ENCODE measurements around the gene GNAO1. TPM values are rescaled to one million over a fixed set of nuclear protein-coding genes. Genes with fewer than 3 reads are reported as not detected.

The GNAO1 gene
- polyA plus RNA-seq, 1 donor from 2014 or later = 31.5 TPM

DNA sequence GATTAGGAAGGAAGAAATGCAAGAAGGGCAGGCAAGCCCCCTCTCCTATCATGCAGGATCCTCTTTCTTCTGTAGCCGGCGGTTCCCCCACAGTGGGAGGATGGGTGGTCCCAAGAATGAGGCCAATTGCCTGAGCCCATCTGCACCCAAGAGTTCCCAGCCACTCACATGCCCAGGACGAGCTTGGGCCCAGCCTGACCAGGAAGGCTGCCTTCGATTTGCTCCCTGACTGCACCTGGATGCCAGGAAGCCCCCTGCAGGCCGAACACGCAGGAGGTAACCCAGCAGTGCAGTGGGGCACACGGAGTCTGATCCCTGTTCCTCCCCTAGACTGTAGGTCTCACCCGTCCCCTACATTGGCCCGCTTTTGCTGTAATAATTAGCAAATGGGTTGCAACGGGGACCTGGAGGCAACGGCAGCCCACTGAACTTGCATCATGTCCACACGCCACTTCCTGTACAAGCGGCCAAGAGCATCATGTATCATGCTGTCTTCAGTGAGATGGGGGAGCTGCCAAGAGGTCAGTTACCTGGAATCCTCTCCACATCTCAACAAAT is 166.6 kb downstream of the GNAO1 start:
- Histone ChIP-seq H3K79me2 (replicated peaks; ENCODE audit: insufficient read depth, low read length) (no peaks in the 10 kb centered on the region), H3K4me3 (ENCODE audit: low read length) (no peak overlapping the region), H2AFZ (ENCODE audit: low read depth, low read length) (no peak overlapping the region), H3K4me2 (ENCODE audit: low read length) (no peak overlapping the region), H3F3A (ENCODE audit: insufficient read depth, low read length, poor library complexity, severe bottlenecking) (no peaks in the 10 kb centered on the region), H3K27me3 (ENCODE audit: insufficient read depth, low read depth, low read length) (no peaks in the 10 kb centered on the region), H3K9me3 (ENCODE audit: low read length) (no peaks in the 10 kb centered on the region), H3K9me2 (ENCODE audit: insufficient read depth, low read length) (no peaks in the 10 kb centered on the region), H3K27ac (ENCODE audit: low read length) (no peak overlapping the region), H4K20me1 (ENCODE audit: insufficient read depth) (no peaks in the 10 kb centered on the region), H3K36me3 (ENCODE audit: insufficient read depth, low read length) (no peaks in the 10 kb centered on the region), H3K9ac (ENCODE audit: low read length) (no peak overlapping the region)
- TF ChIP-seq MXI1 (conservative IDR thresholded peaks at IDR 0.05; ENCODE audit: poor library complexity, severe bottlenecking) (no peak), TAF1 (IDR thresholded peaks at IDR 0.05; ENCODE audit: low read depth) (no peak), POLR2AphosphoS5 (IDR thresholded peaks at IDR 0.05) (peak; percentile 5), EZH2 (IDR thresholded peaks at IDR 0.05; ENCODE audit: borderline replicate concordance, insufficient read depth, low read length, poor library complexity, severe bottlenecking) (no peak), EP300 (conservative IDR thresholded peaks at IDR 0.05; ENCODE audit: poor library complexity, severe bottlenecking) (no peak)
- TF ChIP-seq, protein P1, sequence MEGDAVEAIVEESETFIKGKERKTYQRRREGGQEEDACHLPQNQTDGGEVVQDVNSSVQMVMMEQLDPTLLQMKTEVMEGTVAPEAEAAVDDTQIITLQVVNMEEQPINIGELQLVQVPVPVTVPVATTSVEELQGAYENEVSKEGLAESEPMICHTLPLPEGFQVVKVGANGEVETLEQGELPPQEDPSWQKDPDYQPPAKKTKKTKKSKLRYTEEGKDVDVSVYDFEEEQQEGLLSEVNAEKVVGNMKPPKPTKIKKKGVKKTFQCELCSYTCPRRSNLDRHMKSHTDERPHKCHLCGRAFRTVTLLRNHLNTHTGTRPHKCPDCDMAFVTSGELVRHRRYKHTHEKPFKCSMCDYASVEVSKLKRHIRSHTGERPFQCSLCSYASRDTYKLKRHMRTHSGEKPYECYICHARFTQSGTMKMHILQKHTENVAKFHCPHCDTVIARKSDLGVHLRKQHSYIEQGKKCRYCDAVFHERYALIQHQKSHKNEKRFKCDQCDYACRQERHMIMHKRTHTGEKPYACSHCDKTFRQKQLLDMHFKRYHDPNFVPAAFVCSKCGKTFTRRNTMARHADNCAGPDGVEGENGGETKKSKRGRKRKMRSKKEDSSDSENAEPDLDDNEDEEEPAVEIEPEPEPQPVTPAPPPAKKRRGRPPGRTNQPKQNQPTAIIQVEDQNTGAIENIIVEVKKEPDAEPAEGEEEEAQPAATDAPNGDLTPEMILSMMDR (IDR thresholded peaks at IDR 0.05; ENCODE audit: poor library complexity, severe bottlenecking) = no peak

DNA sequence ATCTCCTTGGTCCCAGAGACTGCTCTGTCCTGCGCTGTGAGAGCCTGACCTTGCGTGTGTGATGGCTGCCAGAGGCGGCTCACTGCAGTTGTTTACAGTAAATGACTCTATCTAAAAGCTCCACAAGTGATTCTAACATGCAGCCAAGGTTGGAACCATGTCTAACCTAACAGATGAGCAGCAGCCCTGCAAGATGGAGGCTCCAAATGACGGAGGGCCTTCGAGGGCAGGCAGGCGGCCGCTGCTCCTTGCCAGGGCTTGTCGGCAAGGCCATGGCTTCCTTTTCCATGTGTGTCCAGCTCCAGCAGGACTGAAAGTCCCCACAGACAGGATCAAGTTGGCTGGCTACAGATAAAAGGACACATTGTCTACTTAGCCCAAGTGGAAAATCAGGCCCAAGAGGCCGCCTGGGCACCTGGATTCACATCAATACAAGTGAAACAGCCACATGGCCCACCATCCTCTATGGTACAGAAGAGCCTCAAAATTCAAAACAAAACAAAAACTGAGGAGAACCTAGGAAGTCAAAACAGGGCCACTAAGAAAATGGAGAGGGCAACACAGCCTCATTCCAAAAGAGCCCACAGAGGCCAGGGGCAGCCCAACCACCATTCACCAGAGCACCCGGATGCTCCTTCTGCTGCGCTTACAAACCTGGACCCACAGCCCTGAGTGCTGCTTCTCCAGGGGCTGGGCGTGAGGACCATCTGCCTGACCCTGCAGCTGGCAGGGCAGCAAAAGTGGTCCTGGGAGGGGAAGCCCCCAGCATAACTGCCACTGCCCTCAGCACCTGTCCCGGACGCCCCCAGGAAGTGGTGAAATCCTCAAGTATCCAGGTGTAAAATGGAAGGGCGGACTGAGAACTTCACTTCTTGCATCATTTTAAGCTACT is 169.1 kb downstream of the GNAO1 start:
- Histone ChIP-seq H3K27ac (ENCODE audit: low read length) (no peak overlapping the region), H3K9me2 (ENCODE audit: insufficient read depth, low read length) (no peaks in the 10 kb centered on the region), H3K4me2 (ENCODE audit: low read length) (no peak overlapping the region), H3K27me3 (ENCODE audit: insufficient read depth, low read depth, low read length) (no peaks in the 10 kb centered on the region), H3K9me3 (ENCODE audit: low read length) (no peaks in the 10 kb centered on the region), H4K20me1 (ENCODE audit: insufficient read depth) (no peaks in the 10 kb centered on the region), H3K36me3 (ENCODE audit: insufficient read depth, low read length) (no peaks in the 10 kb centered on the region), H3K79me2 (replicated peaks; ENCODE audit: insufficient read depth, low read length) (no peaks in the 10 kb centered on the region), H3K4me3 (ENCODE audit: low read length) (no peak overlapping the region), H3K9ac (ENCODE audit: low read length) (no peak overlapping the region), H2AFZ (ENCODE audit: low read depth, low read length) (no peak overlapping the region), H3F3A (ENCODE audit: insufficient read depth, low read length, poor library complexity, severe bottlenecking) (no peaks in the 10 kb centered on the region)
- TF ChIP-seq TAF1 (IDR thresholded peaks at IDR 0.05; ENCODE audit: low read depth) (no peak), EZH2 (IDR thresholded peaks at IDR 0.05; ENCODE audit: borderline replicate concordance, insufficient read depth, low read length, poor library complexity, severe bottlenecking) (no peak), MXI1 (conservative IDR thresholded peaks at IDR 0.05; ENCODE audit: poor library complexity, severe bottlenecking) (no peak), POLR2AphosphoS5 (IDR thresholded peaks at IDR 0.05) (peak; percentile 31)
- TF ChIP-seq, protein P1 (IDR thresholded peaks at IDR 0.05; ENCODE audit: poor library complexity, severe bottlenecking) = no peak
- TF ChIP-seq, protein P2, sequence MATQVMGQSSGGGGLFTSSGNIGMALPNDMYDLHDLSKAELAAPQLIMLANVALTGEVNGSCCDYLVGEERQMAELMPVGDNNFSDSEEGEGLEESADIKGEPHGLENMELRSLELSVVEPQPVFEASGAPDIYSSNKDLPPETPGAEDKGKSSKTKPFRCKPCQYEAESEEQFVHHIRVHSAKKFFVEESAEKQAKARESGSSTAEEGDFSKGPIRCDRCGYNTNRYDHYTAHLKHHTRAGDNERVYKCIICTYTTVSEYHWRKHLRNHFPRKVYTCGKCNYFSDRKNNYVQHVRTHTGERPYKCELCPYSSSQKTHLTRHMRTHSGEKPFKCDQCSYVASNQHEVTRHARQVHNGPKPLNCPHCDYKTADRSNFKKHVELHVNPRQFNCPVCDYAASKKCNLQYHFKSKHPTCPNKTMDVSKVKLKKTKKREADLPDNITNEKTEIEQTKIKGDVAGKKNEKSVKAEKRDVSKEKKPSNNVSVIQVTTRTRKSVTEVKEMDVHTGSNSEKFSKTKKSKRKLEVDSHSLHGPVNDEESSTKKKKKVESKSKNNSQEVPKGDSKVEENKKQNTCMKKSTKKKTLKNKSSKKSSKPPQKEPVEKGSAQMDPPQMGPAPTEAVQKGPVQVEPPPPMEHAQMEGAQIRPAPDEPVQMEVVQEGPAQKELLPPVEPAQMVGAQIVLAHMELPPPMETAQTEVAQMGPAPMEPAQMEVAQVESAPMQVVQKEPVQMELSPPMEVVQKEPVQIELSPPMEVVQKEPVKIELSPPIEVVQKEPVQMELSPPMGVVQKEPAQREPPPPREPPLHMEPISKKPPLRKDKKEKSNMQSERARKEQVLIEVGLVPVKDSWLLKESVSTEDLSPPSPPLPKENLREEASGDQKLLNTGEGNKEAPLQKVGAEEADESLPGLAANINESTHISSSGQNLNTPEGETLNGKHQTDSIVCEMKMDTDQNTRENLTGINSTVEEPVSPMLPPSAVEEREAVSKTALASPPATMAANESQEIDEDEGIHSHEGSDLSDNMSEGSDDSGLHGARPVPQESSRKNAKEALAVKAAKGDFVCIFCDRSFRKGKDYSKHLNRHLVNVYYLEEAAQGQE (IDR thresholded peaks at IDR 0.05; ENCODE audit: borderline replicate concordance) = no peak
